NT2/D1 (cell line): ENCODE data around the gene GPR146.

Experiments
- YY1 ChIP-seq: IDR thresholded peaks from 2 replicates; pipeline ENCODE4 v1.6.1; 2011; ENCODE audit not compliant: insufficient read length, insufficient read depth
- ZNF274 ChIP-seq: IDR thresholded peaks from 2 replicates; pipeline ENCODE4 v1.6.1; 2011; ENCODE audit warnings: mild to moderate bottlenecking, low read depth, low read length

DNA sequence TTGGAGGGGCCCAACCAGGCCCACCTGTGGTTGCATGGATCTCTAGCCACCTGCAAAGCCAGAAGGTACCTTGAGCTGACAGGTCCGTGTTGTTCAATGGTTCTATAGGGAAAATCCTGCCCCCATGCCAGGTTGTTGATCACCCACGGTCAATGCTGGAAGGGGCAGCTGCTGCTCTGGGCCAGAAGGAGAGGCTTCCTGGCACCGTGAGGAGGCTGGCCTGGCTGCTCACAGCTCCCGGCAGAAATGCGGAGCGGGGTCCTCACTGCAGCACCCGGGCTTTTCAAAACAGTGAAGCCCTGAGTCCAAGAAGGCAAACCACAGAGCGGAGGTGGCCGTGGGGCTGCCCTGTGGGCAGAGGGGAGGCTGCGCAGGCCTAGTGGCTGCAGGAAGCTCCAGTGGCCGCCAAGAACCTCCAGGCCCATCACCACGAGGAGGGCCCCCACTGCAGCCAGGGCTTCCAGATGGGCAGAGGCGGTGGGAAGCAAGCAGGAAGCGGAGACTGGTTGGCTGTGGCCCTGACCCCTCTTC lies 25.0 kb upstream of the GPR146 start:
- TF ChIP-seq ZNF274, result no peak
- no peak for TF ChIP-seq YY1
